Lower leg skin (tissue), 3 donors: ENCODE data around the gene CCDC102A.

Experiments used
- POLR2A ChIP-seq, 2 donors: fragments of 450-650 bp; IDR thresholded peaks; one replicate each; pipeline ENCODE4 v1.6.1; 2016 to 2017; ENCODE audit warnings: antibody characterized with exemption in 2 of 2, mild to moderate bottlenecking in 1 of 2, moderate library complexity in 1 of 2
- TF ChIP-seq, protein P1 (sequence below), 3 donors: fragments of 450-650 bp; IDR thresholded peaks; one replicate each; pipeline ENCODE4 v1.5.1; 2016; ENCODE audit warnings: antibody characterized with exemption in 3 of 3, mild to moderate bottlenecking in 3 of 3, moderate library complexity in 2 of 3

DNA sequence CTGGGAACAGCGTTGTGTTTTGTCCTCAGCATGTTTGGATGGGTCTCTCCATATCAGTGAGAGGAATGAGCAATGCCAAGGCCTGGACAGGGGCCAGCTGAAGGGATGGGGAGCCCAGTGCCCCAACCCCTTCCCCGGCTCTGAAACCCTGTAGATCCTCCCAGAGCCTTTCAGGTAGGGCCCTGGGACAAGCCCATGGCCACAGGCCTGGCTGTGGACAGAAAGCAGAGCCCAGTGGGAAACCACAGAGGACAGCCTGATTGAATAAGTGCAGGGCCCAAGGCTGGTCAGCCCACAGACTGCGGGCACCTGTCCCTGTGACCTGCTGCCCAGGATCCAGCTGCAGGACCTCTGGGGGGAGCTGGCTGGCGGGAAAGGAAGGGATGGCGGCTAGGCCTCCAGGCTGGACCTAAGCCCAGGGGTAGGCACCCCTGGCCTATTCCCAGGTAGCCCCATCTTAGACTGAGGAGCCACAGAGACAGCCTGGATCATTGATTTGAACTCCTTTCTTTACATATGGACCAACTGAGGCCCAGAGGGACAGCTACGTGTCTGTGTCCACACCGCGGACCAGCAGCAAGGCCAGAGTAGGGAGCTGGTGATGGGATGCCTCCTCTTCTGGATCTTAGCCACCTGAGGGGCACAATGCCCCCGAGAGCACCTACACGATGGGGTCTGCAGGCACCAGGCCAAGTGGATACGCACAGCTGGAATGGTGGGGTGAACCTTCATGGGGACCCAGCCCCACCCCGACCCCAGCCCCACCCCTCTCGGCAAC is 1.3 kb downstream of the CCDC102A start:
- TF ChIP-seq, protein P1, sequence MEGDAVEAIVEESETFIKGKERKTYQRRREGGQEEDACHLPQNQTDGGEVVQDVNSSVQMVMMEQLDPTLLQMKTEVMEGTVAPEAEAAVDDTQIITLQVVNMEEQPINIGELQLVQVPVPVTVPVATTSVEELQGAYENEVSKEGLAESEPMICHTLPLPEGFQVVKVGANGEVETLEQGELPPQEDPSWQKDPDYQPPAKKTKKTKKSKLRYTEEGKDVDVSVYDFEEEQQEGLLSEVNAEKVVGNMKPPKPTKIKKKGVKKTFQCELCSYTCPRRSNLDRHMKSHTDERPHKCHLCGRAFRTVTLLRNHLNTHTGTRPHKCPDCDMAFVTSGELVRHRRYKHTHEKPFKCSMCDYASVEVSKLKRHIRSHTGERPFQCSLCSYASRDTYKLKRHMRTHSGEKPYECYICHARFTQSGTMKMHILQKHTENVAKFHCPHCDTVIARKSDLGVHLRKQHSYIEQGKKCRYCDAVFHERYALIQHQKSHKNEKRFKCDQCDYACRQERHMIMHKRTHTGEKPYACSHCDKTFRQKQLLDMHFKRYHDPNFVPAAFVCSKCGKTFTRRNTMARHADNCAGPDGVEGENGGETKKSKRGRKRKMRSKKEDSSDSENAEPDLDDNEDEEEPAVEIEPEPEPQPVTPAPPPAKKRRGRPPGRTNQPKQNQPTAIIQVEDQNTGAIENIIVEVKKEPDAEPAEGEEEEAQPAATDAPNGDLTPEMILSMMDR (IDR thresholded peaks at IDR 0.05) = no peak
- no peak for TF ChIP-seq POLR2A (IDR thresholded peaks at IDR 0.05)
